PC-9 (cell line): Measurements from ENCODE around the gene SPATA4. TPM values are rescaled to one million over a fixed set of nuclear protein-coding genes. Genes with fewer than 3 reads are reported as not detected.

ENCODE experiments used
- Bru-seq: library from RNA; stranded (reverse); fragments of 400-500 nt; gene quantifications from one replicate; lab custom pipeline; 2021; lab: Mats Ljungman, UMichigan
- BruChase-seq, 2 experiments: library from RNA; stranded (reverse); fragments of 400-500 nt; gene quantifications; one replicate each; lab custom pipeline; 2021; lab: Mats Ljungman, UMichigan
- BruUV-seq: library from RNA; stranded (reverse); fragments of 400-500 nt; replicated peaks from 2 replicates; lab custom pipeline; 2021; lab: Mats Ljungman, UMichigan
- CTCF ChIA-PET: fragments of 300-600 bp; sonication (Branson Sonifier 250); formaldehyde crosslinking; loops from one replicate; lab custom pipeline; 2022; ENCODE audit warnings: antibody characterized with exemption; lab: Charles Lee
- POLR2A ChIA-PET: fragments of 300-600 bp; sonication (Branson Sonifier 250); formaldehyde crosslinking; loops from one replicate; lab custom pipeline; 2022; ENCODE audit warnings: antibody characterized with exemption; ENCODE audit not compliant: unreplicated experiment; lab: Charles Lee
- DNase-seq, 2 experiments: peaks; one replicate each; pipeline versions ENCODE4 v3.0.0 to v3.0.0-alpha.2; 2015 to 2022; ENCODE audit warnings: mixed read lengths in 1 of 2
- H2AFZ ChIP-seq: fragments of 200-600 bp; sonication (generic); 2 replicates; pipeline ENCODE4 v1.8.1; 2017; ENCODE audit warnings: antibody characterized with exemption
- H3F3A ChIP-seq: fragments of 200-600 bp; sonication (generic); 2 replicates; pipeline ENCODE4 v1.8.1; 2017; ENCODE audit warnings: antibody characterized with exemption, mild to moderate bottlenecking, low read depth; ENCODE audit not compliant: insufficient read depth
- H3K27ac ChIP-seq: fragments of 200-600 bp; sonication (generic); 2 replicates; pipeline ENCODE4 v1.6.1; 2016; ENCODE audit warnings: mixed run types
- H3K27me3 ChIP-seq: fragments of 200-600 bp; sonication (generic); 2 replicates; pipeline ENCODE4 v1.6.1; 2016; ENCODE audit warnings: low read depth, mixed run types; ENCODE audit not compliant: insufficient read depth
- H3K36me3 ChIP-seq: fragments of 200-600 bp; sonication (generic); 2 replicates; pipeline ENCODE4 v1.6.1; 2016; ENCODE audit warnings: low read depth, mixed run types
- H3K4me1 ChIP-seq: fragments of 200-600 bp; sonication (generic); replicated peaks from 2 replicates; pipeline ENCODE4 v1.6.1; 2016; ENCODE audit warnings: mixed run types; ENCODE audit not compliant: insufficient read depth
- H3K4me2 ChIP-seq: fragments of 200-600 bp; sonication (generic); 2 replicates; pipeline ENCODE4 v1.6.1; 2017; ENCODE audit warnings: mixed run types
- H3K4me3 ChIP-seq: fragments of 200-600 bp; sonication (generic); 2 replicates; pipeline ENCODE4 v1.6.1; 2016; ENCODE audit warnings: mixed run types
- H3K79me2 ChIP-seq: fragments of 200-600 bp; sonication (generic); 2 replicates; pipeline ENCODE4 v1.6.1; 2017; ENCODE audit warnings: low read depth, mixed run types
- H3K9me2 ChIP-seq: fragments of 200-600 bp; sonication (generic); 2 replicates; pipeline ENCODE4 v1.8.1; 2017; ENCODE audit warnings: mild to moderate bottlenecking; ENCODE audit not compliant: insufficient read depth
- H3K9me3 ChIP-seq: fragments of 200-600 bp; sonication (generic); 2 replicates; pipeline ENCODE4 v1.8.1; 2016; ENCODE audit warnings: low read depth; ENCODE audit not compliant: insufficient read depth
- H4K20me1 ChIP-seq: fragments of 200-600 bp; sonication (generic); 2 replicates; pipeline ENCODE4 v1.8.1; 2017; ENCODE audit not compliant: insufficient read depth
- EZH2 ChIP-seq: fragments of 200-600 bp; sonication (generic); IDR thresholded peaks from 2 replicates; pipeline ENCODE4 v1.8.0; 2017; ENCODE audit warnings: antibody characterized with exemption, low read depth
- intact Hi-C: fragments of 100-400 bp; cut with micrococcal nuclease; formaldehyde crosslinking; loops from one replicate; pipeline ENCODE4 v1.10.0; 2022; ENCODE audit not compliant: unreplicated experiment
- long read RNA-seq: library from polyadenylated mRNA; stranded (forward); transcript quantifications from one replicate; pipeline ENCODE4 v2.0.0, GENCODE V29; 2022
- total RNA-seq: library from RNA; stranded (reverse); gene quantifications from 2 replicates; pipeline ENCODE4 v1.2.3, GENCODE V29; 2021
- TF ChIP-seq, protein P1 (sequence below): fragments of 200-600 bp; sonication (generic); conservative IDR thresholded peaks from 2 replicates; pipeline ENCODE4 v1.6.1; 2017; ENCODE audit warnings: mixed run types, antibody characterized with exemption, mild to moderate bottlenecking, moderate library complexity

SPATA4 gene
- 0.43 and 1.1 TPM in 2 replicates for total RNA-seq
- percentile 18 among the genes with signal in this experiment for Bru-seq, nascent RNA
- BruChase-seq, experiment 1, labeled RNA remaining after a 2-hour chase = percentile 23 among the genes with signal in this experiment
- BruChase-seq, experiment 2, labeled RNA remaining after a 6-hour chase = percentile 20 among the genes with signal in this experiment
- long read RNA-seq, partial matches to known transcripts = 0 of 1 reads
- long read RNA-seq, other reads (novel, unspliced or antisense) = 1 of 1 reads

DNA sequence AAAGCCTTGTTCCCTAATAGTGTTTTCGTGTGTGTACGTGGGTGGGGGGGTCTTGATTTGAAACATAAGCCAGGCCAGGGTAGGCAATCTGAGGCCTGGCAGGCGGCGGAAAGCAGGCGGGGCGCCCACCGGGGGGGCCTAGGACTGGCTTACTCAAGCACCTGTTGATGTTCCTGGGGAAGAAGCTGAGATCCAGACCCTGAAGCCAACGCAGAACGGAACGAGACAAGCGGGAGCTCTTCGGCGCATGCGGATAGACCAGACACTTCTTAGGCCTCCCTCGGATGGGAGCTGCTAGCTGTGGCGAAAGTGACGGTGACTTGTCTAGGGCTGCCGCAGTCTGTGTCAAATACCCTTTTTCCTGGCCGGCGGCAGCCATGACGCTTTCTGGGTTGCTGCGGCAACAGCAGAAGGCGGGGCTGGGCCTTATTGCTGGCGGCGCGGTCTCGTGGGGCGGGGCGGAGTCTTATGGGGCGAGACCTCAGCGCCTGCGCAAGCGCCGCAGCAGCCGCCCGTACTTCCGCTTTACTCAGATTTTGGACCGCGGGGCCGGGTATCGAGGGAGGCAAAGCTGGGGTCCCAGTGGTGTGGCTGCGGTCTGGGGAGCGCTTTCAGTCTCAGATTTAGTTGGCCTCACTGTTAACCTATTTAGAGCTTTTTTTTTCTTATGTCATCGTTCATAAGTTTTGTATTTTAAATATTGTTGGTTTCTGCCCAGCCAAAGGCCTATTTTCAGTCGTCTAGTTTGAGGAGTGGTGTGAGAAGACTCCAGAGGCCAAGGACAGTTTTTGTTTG, at the start of gene SPATA4:
Gene SPATA4, minus strand, starts transcription at position 402 of the 795 bp plus-strand sequence. Its CDS starts 23 bp downstream, at position 379.
- peak; percentile 72 to 90 for DNase-seq
- intact Hi-C loops = loop anchor here (1.0 kb wide), 1 partner anchor 124 kb away; the partner anchor contains the start of gene SPCS3
- Histone ChIP-seq H3K79me2 (no peaks in the 10 kb centered on the region), H3K4me3 (peak within 1 kb of the TSS; percentile 69), H3K27me3 (no peaks in the 10 kb centered on the region), H3K36me3 (no peaks in the 10 kb centered on the region), H3F3A (no peaks in the 10 kb centered on the region), H3K4me2 (peak within 1 kb of the TSS; percentile 93), H3K9me3 (no peaks in the 10 kb centered on the region), H3K4me1 (0 out of 2 replicates have a peak, but pooled peaks cover 5% of the 10 kb centered on the region), H4K20me1 (no peaks in the 10 kb centered on the region), H2AFZ (peak within 1 kb of the TSS; percentile 98), H3K27ac (peak within 1 kb of the TSS; percentile 75), H3K9me2 (no peaks in the 10 kb centered on the region)
- CTCF ChIA-PET = interaction anchor here (0.6 kb wide), 1 partner anchor 98 kb away, joined by 3 read pairs; no protein-coding TSS in a partner anchor
- TF ChIP-seq, protein P1, sequence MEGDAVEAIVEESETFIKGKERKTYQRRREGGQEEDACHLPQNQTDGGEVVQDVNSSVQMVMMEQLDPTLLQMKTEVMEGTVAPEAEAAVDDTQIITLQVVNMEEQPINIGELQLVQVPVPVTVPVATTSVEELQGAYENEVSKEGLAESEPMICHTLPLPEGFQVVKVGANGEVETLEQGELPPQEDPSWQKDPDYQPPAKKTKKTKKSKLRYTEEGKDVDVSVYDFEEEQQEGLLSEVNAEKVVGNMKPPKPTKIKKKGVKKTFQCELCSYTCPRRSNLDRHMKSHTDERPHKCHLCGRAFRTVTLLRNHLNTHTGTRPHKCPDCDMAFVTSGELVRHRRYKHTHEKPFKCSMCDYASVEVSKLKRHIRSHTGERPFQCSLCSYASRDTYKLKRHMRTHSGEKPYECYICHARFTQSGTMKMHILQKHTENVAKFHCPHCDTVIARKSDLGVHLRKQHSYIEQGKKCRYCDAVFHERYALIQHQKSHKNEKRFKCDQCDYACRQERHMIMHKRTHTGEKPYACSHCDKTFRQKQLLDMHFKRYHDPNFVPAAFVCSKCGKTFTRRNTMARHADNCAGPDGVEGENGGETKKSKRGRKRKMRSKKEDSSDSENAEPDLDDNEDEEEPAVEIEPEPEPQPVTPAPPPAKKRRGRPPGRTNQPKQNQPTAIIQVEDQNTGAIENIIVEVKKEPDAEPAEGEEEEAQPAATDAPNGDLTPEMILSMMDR = no peak
- TF ChIP-seq EZH2 = no peak
- POLR2A ChIA-PET = interaction anchor here (0.6 kb wide), 1 partner anchor 37 kb away, joined by 4 read pairs; no protein-coding TSS in a partner anchor
- BruUV-seq = TSS peak; percentile 97

DNA sequence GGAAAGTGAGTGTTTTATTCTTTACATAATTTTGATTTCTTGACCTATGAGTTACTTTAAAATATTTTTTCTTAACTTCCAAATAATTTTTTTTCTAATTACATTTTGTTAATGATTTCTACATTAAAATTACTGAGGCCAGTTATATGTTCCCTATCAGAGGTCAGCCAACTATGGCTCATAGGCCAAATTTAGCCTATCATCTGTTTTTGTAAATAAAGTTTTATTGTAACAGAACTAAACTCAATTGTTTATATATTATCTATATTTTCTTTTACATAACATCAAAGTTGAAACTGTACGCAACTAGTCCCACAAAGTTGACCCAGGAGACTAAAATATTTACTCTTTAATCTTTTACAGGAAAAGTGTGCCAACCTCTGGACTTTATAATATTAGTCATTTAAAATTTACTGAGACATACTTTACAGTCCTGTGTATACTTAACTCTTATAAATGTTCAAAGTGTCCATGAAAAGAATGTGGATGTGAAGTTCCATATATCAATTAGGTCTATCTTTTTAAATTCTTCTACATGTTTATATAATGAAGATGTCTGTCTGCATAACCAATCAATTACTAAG, 47.5 kb upstream of the SPATA4 start:
- no peaks in the 10 kb centered on the region for H3K36me3 ChIP-seq
- H3K9me3 ChIP-seq = no peaks in the 10 kb centered on the region
- no peaks in the 10 kb centered on the region for H3K27me3 ChIP-seq
- no peak overlapping the region for H2AFZ ChIP-seq
- no peaks in the 10 kb centered on the region for H3K79me2 ChIP-seq
- H3K4me3 ChIP-seq = no peak overlapping the region
- H3K4me2 ChIP-seq = no peak overlapping the region
- no TSS peak for BruUV-seq
- H3K9me2 ChIP-seq = no peaks in the 10 kb centered on the region
- no peak for TF ChIP-seq EZH2
- TF ChIP-seq, protein P1 = no peak
- no peaks in the 10 kb centered on the region for H4K20me1 ChIP-seq
- no peaks in the 10 kb centered on the region for H3F3A ChIP-seq
- no peak for DNase-seq
- ChIA-PET POLR2A (no interaction called here), CTCF (no interaction called here)
- intact Hi-C loops = no loop called here
- H3K27ac ChIP-seq = no peak overlapping the region
- H3K4me1 ChIP-seq = no peaks in the 10 kb centered on the region

DNA sequence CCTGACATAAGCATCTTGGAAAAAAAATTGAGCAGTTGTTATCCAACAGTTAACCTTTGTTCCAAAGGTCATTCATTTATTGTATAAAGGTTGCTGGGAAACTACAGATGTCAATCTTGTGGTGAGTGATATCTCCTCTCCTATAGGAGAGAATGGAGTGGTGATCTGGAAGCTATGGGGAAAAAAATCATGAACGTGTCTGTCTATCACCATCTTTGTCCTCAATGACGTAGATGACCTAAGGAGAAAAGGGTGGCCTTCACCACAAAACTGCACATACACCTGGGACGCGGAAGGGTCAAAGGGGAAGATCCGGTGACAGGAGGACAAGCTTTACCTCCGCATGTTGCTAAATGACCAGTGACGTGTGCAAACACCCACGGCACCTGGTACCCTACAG, 46.3 kb upstream of the SPATA4 start:
- intact Hi-C loops = no loop called here
- Histone ChIP-seq H3K9me3 (no peaks in the 10 kb centered on the region), H3K4me3 (no peak overlapping the region), H4K20me1 (no peaks in the 10 kb centered on the region), H3K9me2 (no peaks in the 10 kb centered on the region), H2AFZ (no peak overlapping the region), H3K27ac (no peak overlapping the region), H3K27me3 (no peaks in the 10 kb centered on the region), H3K4me2 (no peak overlapping the region), H3K4me1 (no peaks in the 10 kb centered on the region), H3K36me3 (no peaks in the 10 kb centered on the region), H3F3A (no peaks in the 10 kb centered on the region), H3K79me2 (no peaks in the 10 kb centered on the region)
- DNase-seq = no peak
- POLR2A ChIA-PET = no interaction called here
- no peak for TF ChIP-seq EZH2
- TF ChIP-seq, protein P1 = no peak
- BruUV-seq = no TSS peak
- CTCF ChIA-PET = no interaction called here
